Ishikawa (cell line): ENCODE results near the gene CAPN5.

Experiments
- EP300 ChIP-seq: IDR thresholded peaks from 2 replicates; pipeline ENCODE4 v1.6.1; 2012; ENCODE audit warnings: borderline replicate concordance
- ZBTB7A ChIP-seq: IDR thresholded peaks from 2 replicates; pipeline ENCODE4 v1.6.1; 2012; ENCODE audit warnings: low read depth

- no peak for TF ChIP-seq EP300
- TF ChIP-seq ZBTB7A = no peak
These were observed 29.1 kb downstream of the CAPN5 start for GRCh38 chr11:77095551-77096490.
